GM12865 (cell line): Measurements from ENCODE around the gene WTAP.
A peak's percentile ranks its signal among the peaks of the same experiment; 100 is the strongest.

Experiments used
- DNase-seq: peaks from one replicate; pipeline ENCODE4 v3.0.0; 2010; ENCODE audit warnings: low read depth
- H3K4me3 ChIP-seq: 2 replicates; pipeline ENCODE4 v1.5.1; 2011; ENCODE audit warnings: mild to moderate bottlenecking, low read depth, low read length, control low read depth
- CTCF ChIP-seq: IDR thresholded peaks from 2 replicates; pipeline ENCODE4 v1.5.1; 2011; ENCODE audit warnings: low read length, control low read depth, low read depth, inconsistent platforms; ENCODE audit not compliant: insufficient read depth; ENCODE audit errors: missing control alignments

Gene WTAP

DNA sequence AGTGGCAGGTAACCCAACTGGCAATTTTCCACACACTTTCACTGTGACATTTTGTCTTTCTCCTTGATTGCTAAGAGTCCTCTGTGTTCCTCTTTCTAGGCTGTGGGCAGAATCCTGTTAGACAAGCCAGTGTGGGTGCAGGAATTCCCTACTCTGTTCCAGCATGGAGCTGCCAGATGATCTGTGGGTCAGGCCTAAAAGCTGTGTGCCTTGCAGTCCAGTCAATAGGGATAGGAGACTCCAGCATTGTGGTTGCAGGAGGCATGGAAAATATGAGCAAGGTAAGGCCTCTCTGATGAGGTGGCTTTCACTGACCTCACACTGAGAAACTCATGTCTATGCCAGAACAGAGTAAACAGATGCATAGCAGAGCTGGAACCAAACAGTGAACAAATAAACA, 39.6 kb downstream of the WTAP start:
- no peak overlapping the region for H3K4me3 ChIP-seq
- TF ChIP-seq CTCF, result no peak
- DNase-seq, result no peak

- DNase-seq, result no peak
- no peak overlapping the region for H3K4me3 ChIP-seq
- TF ChIP-seq CTCF, result no peak
Measured at GRCh38 chr6:159769470-159769869, 42.2 kb downstream of the WTAP start.

DNA sequence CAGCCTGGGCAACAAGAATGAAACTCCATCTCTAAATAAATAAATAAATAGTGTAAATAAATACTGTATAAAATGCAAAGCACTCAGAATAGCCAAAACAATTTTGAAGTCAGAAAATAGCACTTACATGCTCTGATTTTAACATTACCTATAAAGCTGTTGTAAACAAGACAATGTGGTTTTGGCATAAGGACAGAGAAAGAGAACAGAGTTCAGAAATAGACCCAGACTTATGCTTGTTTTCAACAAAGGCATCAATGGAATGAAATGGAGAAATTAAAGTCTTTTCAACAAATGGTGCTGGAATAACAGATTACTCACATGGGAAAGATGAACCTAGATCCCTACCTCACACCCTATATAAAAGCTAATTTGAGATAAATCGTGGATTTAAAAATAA, 44.9 kb downstream of the WTAP start:
- no peak for DNase-seq
- H3K4me3 ChIP-seq, result no peak overlapping the region
- TF ChIP-seq CTCF, result no peak

- no peak for DNase-seq
- no peak for TF ChIP-seq CTCF
- H3K4me3 ChIP-seq, result no peak overlapping the region
Measured at GRCh38 chr6:159777240-159777904, 50.1 kb downstream of the WTAP start.

DNA sequence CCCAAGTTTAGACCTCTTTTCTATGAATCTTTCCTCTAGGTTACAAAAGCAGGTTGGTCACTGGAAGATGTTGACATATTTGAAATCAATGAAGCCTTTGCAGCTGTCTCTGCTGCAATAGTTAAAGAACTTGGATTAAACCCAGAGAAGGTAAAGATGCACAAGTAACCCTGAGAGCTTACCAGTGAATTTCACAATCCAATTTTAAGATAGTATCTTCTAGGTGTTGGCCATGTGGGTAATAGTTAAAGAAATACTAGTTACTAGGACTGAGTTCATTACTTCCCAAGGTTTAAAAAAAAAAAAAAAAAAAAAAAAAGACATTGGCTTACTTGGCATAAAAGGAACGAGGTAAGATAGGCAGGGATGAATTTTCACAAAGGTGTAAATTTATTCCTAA, 50.8 kb downstream of the WTAP start:
- no peak overlapping the region for H3K4me3 ChIP-seq
- no peak for DNase-seq
- no peak for TF ChIP-seq CTCF

GRCh38 chr6:159778542-159779103, 51.3 kb downstream of the WTAP start:
- no peak for DNase-seq
- H3K4me3 ChIP-seq, result no peak overlapping the region
- TF ChIP-seq CTCF, result no peak

DNA sequence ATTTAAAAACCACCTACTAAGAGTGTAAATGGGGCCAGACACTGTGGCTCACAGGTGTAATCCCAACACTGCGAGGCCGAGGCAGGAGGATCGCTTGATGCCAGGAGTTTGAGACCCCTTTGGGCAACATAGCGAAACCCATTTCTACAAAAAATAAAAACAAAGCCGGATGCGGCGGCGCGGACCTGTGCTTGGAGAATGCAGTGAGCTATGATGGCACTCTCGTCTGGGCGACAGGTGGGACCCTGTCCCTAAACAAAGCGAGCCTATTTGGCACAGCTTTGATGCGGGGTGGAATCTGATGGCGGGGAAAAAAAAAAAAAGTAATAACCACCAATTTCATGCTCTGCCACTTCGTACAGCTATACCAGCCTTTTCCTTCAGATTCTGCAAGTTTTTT, 61.0 kb downstream of the WTAP start:
- peak overlapping the region; percentile 91 for H3K4me3 ChIP-seq
- DNase-seq, result peak; percentile 34
- TF ChIP-seq CTCF, result no peak
